ENCODE data around the gene PIGR.

DNA sequence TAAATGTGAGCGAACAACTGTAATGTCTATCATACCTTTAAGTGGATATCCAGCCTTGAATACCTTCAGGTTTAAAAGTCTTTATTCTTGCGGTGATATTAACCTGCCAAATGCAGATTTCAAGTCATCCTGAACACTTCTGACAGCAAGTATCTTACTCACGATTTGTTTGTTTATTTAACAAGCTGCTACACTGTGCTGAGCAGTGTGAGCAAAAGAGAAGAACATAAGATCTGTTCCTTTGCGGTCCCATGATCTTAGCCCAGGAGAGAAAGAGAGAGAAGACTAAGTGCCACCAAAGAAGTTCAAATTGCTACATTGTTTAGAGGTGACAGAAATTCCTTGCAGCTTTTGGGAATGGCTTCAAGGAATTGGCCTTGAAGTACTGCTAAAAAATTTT is 58.6 kb downstream of the PIGR start:
- TF ChIP-seq, protein P1, sequence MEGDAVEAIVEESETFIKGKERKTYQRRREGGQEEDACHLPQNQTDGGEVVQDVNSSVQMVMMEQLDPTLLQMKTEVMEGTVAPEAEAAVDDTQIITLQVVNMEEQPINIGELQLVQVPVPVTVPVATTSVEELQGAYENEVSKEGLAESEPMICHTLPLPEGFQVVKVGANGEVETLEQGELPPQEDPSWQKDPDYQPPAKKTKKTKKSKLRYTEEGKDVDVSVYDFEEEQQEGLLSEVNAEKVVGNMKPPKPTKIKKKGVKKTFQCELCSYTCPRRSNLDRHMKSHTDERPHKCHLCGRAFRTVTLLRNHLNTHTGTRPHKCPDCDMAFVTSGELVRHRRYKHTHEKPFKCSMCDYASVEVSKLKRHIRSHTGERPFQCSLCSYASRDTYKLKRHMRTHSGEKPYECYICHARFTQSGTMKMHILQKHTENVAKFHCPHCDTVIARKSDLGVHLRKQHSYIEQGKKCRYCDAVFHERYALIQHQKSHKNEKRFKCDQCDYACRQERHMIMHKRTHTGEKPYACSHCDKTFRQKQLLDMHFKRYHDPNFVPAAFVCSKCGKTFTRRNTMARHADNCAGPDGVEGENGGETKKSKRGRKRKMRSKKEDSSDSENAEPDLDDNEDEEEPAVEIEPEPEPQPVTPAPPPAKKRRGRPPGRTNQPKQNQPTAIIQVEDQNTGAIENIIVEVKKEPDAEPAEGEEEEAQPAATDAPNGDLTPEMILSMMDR (IDR thresholded peaks at IDR 0.05) = no peak
- no peak for TF ChIP-seq POLR2A (IDR thresholded peaks at IDR 0.05)

Measured in adrenal gland (tissue), 5 donors.